HG03159 (cell line): ENCODE data around the gene PRX.
"Not testable (repeated sequence)": the region's sequence is repeated elsewhere in the genome, so short reads cannot be mapped to it uniquely, and the experiment has no call there.

Experiments
- ATAC-seq: cut with Tn5 transposase; IDR thresholded peaks from one replicate; pipeline ENCODE4 v1.9.1; 2021; ENCODE audit warnings: mild to moderate bottlenecking, moderate library complexity; ENCODE audit not compliant: unreplicated experiment

Gene PRX

DNA sequence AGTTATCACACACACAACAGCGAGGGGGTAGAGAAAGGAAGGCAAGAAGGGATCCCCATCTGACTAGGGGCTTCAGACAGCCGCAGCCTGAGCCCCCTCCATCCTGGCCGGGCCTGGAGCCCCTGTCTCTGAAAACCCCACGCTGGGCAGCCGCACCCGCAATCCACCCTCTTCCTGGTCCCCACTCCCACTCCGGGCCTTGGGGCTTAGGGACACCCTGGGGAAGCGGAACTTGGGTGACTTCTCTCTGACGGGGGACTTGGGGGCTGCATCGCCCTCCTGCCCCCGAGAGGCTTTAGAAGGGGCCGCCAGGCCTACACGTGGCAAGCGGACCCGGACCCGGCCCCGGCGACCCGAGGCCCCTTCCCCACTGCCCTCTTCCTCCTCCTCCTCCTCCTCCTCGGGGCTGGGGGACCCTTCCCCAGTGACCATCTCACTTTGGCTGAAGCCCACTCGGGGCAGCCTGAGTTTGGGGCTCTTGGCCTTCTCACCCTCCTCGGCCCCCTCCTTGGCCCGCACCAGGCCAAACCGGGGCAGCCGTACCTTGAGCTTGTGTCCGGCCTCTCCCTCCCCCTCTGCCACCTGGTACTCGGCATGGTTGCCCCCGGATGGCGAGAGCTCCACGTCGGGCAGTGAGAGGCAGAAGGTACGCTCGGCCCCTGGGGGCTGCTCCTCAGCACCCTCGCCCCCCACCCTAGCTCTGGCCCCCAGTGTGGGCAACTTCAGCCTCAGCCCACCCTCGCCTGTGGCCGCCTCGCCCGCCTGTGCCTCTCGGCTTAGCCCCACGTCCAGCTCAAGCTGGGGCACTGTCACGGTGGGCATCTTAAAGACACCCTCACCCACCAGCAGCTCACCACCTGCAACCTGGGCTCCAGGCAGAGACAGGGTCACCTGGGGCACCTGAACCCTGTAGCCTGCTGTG is 19.0 kb downstream of the PRX start:
- no peak for ATAC-seq

DNA sequence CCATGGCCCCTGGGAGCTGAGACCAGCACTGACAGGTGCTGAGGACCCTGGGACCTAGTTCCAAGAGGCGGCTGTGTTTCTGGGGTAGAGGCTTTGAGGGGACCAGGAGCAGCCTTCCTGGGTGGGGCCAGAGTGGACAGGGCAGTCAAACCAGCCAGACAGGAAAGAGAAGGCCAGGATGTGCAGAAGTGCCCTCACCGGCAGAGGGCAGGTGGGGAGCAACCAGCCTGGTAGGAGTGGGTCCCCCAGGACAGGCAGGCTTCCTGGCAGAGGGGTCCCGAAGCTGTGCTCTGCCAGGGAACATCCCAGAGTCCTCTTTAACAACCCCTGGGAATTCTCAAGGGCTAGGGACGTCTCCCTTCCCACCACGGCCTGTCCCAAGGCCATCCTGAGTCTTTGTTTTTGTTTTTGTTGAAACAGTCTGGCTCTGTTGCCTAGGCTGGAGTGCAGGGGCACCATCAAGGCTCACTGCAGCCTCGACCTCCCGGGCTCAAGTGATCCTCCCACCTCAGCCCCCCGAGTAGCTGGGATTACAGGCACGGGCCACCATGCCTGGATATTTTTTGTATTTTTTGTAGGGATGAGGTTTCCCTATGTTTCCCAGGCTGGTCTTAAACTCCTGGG is 20.2 kb downstream of the PRX start:
- ATAC-seq = no peak

DNA sequence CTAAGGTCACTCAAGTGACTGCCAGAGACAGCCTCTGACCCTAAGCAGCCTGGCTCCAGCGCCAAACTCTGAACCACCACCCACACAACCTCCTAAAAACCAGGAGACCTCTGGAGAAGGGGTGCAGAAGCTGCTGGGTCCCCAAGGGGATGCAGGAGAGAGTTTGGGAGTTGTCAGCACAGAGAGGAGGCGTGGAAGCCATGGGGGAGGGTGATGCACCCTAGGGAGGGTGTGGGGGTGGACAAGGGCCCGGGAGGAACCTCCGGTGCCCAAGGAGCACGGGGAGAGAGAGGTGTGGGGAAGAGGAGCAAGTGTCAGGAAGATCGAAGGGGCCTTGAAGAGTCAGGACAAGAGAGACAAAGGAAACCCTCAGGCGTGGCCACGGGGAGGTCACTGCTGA is 21.1 kb downstream of the PRX start:
- ATAC-seq = no peak

DNA sequence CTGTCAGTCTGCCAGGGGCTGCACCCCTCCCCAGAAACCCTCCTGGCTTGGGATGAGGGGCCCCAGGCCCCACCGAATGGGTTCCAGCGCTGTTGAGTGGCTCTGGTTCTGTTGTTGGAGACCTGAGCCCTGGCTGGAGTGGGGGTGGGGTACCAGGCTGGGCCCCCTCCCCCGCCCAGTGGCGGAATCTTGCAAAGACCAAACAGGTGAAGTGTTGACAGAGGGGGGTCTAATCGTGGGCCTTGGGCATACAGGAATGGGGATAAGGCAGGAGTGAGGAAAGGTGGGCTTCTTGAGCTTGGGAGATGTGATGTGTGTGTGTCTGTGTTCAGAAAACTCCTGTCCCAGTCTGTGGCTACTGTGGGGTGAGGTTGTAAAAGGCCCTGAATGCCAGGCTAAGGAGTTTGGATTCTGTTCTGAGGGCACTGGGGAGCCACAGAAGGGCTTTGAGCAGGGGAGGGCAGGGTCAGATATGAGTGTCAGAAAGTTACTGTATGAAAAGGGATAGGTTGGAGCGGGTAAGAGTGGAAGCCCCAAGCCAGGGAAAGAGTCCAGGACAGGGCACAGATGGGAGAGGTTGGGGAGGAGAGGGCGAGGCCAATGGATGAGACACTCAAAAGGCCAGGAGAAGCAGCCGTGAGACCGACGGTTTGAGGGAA is 23.0 kb downstream of the PRX start, which contains the start of gene HIPK4:
Gene HIPK4, minus strand, starts transcription at position 98 of the 659 bp plus-strand sequence. CDS start 279 bp downstream, outside the sequence.
- no peak for ATAC-seq

DNA sequence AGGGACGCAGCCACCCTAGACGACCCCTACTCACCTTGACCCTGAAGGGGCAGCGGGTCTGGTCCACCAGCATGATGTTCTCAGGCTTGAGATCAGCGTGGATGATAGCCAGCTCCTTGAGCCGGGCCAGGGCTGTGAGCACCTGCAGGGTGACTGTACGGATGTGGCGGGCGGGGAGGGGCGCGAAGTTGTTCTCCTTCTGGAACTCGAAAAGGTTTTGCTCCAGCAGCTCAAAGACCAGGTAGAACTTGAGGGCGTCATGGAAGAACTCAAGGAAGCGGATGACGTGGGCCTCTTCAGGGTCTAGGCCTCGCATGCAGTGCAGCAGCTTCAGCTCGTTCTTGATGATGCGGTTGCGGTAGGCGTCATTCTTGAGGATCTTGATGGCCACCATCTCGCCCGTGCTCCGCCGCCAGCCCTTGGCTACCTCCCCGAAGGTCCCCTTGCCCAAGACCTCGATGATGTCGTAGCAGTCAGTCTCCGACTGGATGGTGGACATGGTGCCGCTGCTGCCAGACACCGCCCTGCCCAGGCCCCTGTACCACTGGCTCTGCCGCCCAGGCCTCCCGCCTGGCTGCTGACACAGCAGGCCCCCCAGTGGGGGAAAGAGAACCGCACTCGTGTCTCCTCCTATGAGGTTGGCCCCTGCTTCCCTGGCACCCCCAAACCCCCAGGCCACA is 23.6 kb downstream of the PRX start:
- no peak for ATAC-seq

DNA sequence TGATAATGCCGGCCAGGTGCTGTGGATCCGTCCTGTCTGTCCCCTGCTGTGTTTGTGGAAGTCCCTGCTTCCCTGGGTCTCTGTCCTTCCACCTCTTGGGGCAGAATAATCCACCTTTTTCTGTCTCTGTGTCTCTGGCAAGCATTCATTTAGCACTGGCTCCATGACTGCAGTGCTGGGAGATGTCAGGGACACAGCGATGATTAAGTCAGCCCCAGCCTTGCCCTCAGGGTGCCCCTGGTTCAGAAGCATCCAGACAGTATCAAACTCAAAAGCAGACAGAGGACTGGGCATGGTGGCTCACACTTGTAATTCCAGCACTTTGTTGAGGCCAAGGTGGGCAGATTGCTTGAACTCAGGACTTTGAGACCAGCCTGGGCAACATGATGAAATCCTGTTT is 24.7 kb downstream of the PRX start:
- ATAC-seq = no peak

DNA sequence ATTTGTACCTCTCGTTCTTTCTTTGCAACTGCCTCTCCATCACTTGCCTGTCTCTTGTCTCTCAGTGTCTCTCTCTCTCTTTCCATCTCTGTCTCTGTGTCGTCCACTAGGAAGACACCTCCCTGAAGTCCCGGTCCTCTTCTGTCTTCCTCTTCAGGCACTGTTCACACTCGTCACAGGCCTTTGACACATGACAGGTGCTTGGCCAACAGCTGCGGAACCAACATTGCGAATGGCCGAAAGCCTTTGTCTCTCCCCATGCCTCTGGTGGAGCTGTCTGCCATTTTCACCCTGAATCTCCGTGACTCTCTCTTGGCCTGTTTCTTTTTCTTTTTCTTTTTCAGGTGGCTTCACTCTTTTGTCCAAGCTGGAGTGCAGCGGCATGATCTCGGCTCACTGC is 26.0 kb downstream of the PRX start:
- ATAC-seq = no peak

DNA sequence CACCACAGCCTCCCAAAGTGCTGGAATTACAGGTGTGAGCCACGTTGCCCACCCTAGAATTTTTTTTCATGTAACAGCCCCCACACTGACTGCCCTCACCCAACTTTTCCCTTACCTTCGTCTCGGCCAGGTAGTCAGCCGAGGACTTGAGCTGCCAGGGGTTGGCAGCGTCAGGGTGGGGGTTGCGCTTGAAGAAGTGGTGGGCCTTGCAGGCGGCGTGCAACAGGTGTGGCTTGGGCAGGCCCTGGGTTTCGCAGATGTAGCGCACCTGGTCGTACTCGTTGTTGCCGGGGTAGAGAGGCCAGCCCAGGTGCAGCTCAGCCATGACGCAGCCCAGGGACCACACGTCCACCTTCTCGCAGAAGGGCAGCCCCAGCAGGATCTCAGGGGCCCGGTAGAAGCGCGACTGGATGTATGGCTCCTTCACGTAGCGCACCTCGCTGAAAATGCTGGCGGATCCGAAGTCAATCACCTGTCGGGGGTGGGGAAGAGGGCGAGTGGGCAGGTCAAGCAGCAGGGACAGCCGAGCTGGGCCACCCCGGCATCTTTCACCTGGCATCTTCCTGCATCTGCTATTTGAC is 29.4 kb downstream of the PRX start:
- no peak for ATAC-seq

DNA sequence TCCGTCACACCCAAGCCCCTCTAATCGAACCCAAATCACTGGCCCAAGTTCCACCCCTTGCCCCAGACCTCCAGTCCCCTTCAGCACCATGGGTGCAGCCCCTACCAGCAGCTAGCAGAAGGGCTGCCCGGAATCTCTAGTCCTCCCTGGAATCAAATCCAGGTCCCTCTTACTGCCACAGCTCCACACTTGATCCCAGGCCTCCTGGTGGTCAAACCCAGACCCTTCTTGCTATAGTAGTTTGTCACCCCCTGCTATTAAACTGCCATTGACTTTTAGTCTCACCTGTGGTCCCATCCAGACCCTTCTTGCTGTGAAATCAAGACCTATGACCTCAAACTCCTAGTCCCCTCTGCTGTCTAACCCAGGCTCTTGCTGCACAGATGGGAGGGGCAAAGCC is 31.9 kb downstream of the PRX start:
- no peak for ATAC-seq

DNA sequence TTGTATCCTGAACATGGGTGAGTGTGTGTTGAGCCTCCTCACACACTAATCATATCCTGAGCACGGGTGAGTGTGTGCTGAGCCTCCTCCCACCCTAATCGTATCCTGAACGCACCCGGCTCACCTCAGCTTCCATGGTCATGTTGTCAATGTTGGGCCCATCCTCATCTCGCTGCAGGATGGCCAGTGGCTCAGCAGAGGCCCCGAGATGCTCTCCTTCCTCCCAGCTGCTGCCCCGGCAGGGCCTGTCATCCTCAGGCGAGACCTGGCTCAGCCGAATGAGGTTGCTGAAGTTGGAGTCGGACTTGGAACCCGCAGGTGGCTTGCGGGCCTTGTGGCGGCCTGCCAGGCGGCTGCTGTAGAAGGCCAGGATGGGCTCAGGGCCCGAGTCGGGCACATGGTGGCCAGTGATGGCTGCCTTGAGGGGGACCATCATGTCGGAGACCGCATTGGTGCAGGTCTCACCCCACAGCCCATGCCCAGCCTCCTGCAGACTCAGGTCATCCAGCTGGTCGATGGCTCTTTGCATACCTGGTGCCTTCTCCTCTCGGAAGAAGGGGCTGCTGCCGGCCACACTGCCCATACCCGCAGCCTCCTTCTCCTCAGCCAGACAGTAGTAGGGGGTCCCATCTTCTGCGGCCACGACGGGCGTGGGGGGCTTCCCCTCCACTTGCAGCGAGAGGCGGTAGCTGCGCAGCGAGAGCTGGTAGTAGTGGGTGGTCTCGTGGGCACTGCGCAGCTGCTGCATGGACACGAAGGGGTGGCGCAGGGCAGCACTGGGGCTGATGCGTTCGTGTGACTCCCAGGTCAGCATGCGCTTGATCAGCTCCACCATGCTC is 32.8 kb downstream of the PRX start:
- ATAC-seq = no peak

DNA sequence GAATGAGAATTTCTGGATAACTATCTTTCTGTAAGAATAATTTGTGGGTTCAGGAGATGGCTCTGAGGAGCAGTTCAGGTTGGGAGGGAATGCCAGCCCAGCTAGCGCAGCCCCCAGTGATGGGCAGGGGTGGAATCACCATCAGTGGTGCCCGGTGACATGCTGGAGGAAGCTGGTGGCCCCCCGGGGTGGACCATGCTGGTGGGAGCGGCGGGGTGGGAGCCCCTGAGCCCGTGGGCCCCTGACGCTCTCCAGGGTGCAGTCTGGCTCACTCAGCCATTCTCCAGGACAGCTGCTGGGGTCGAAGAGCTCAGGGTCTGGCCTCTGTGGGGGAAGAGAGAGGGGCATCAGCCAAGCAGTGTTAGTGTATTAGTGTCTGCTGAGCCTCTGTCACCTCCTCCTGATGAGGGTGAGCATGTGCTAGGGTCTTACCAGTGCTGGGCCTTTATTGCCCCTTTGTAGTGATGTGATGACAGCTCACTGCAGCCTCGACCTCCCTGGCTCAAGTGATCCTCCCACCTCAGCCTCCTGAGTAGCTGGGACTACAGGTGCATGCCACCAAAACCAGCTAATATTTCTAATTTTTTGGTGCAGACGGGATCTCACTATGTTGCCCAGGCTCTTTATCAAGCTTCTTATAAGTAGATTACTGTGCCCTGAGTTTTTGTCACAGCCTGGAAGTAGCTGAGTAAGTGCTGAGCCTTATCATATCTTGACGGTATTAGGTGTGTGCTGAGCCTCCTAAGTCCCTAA is 33.6 kb downstream of the PRX start:
- ATAC-seq = no peak

DNA sequence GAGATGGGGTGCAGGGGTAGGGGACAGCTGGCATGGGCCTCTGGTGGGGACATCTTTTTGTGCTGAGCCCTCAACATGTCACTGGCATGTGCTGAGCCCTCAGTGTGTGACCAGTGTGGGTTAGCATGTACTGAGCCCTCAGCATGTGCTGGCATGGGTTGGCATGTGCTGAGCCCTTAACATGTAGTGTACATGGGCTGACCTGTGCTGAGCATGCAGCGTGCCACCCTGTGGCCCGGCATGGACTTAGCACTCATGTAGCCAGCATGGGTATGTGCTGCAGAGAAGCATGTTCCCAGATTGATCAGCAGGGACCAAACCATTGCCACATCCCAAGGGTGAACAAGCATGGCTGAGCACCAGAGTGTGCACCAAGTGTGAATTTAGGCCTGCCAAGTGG is 34.7 kb downstream of the PRX start:
- no peak for ATAC-seq

DNA sequence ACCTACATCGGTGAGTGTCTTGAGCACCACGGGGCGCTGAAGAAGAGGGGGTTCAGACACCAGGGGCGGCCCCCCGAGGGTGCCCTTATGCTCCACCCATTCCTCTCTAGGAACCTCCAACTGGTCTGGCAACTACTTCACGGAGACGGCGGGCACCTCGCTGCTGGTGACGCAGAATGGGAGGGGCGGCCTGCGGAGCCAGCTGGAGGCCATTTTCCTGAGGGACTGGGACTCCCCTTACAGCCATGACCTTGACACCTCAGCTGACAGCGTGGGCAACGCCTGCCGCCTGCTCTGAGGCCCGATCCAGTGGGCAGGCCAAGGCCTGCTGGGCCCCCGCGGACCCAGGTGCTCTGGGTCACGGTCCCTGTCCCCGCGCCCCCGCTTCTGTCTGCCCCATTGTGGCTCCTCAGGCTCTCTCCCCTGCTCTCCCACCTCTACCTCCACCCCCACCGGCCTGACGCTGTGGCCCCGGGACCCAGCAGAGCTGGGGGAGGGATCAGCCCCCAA is 35.2 kb downstream of the PRX start:
- ATAC-seq = no peak

DNA sequence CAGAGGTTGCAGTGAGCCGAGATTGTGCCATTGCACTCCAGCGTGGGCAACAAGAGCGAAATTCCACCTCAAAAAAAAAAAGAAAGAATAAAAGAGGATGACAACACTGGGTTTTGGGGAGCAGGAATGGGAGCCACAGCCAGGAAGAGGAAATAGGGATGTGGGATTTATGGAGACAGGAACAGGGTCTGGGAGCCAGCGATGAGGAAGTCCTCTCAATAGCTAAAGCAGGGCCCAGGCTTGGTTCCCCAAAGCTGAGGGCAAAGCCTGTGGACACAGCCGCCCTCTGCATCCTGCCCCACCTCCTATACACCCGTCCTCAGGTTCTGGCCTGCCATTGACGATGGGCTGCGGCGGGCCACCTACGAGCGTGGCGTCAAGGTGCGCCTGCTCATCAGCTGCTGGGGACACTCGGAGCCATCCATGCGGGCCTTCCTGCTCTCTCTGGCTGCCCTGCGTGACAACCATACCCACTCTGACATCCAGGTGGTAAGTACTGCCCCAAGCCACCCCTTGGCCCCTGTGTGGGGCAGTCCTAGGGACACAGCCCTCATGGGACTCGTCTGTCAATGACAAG is 36.8 kb downstream of the PRX start:
- no peak for ATAC-seq

DNA sequence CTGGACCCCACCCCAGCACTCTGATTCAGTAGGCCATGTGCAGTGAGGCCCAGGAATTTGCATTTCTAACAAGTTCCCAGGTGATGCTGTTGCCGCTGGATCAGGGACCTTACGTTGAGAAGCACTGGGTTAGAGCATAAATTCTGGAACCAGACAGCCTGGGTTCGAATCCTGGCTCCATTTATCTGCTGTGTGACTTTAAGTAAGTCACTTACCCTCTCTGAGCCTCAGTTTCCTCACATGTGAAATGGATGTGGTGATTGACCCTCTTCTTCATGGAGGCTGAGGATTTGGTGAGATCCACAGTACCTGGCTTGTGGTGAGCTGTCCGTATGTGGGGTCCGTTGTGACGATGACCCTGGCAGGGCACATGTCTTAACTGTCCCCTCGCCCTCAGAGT is 39.1 kb downstream of the PRX start:
- ATAC-seq = no peak

DNA sequence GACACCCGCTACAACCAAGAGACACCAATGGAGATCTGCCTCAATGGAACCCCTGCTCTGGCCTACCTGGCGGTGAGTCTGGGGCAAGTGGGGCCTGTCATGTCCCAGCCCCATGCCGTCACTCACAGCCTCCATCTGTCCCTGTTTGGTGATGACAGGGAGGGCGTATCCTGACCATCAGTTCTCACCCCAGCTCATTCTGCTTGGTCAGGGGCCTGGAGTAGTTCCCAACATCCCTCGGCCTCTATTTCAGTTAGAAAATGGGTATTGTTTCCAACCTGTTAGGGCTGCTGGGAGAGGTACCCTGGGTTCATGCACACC is 41.4 kb downstream of the PRX start:
- ATAC-seq = no peak

DNA sequence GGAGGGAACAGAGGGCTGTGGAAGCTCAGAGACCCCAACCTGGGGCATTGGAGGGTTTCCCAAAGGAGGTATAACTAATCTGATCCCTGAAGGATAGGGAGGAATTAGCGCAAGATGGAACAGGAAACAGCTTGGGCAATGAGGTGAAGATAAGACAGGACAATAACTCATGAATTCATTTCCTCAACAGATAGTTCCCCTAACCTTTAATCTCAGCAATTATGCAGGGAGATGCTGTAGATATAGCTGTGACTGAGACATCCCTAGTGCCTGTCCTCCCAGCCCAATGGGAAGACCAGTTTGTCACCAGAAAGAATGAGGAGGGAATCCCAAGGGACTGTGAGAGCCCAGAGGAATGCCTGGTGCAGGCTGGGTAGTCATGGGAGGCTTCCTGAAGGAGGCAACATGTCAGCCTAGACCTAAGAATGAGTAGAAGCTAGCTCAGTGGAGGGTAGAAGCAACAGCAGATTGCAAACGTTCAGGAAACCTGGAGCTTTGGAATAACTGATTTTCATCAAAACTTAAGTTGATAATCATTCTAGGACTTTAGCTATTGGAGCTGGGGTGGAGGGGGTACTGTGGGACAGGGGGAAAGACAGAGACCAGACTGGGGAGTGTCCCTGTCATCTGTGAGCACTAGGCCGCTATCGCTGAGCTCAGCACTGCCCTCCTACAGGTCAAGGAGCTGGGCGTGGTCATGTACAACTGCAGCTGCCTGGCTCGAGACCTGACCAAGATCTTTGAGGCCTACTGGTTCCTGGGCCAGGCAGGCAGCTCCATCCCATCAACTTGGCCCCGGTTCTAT is 42.0 kb downstream of the PRX start:
- ATAC-seq = no peak

DNA sequence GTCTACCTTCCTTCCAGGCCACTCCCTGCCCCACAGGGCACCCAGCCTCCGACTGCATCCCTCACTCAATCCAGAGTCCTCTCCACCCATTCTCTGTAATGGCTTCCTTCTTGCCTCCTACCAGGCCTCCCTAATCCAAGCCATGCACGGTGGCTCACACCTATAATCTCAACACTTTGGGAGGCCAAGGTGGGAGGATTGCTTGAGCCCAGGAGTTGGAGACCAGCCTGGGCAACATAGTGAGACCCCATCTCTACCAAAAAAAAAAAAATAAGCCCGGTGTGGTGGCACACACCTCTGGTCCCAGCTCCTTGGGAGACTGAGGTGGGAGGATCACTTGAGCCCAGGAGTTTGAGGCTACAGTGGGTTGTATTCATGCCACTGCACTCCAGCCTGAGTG is 42.9 kb downstream of the PRX start:
- ATAC-seq = not testable (repeated sequence)
